ENCODE measurements around the gene ABCA5. TPM values are rescaled to one million over a fixed set of nuclear protein-coding genes. Genes with fewer than 3 reads are reported as not detected.

The ABCA5 gene
- total and polyA plus RNA-seq, 4 experiments from 2014 or later: 7.7 to 45.0 (median 26.4) TPM

DNA sequence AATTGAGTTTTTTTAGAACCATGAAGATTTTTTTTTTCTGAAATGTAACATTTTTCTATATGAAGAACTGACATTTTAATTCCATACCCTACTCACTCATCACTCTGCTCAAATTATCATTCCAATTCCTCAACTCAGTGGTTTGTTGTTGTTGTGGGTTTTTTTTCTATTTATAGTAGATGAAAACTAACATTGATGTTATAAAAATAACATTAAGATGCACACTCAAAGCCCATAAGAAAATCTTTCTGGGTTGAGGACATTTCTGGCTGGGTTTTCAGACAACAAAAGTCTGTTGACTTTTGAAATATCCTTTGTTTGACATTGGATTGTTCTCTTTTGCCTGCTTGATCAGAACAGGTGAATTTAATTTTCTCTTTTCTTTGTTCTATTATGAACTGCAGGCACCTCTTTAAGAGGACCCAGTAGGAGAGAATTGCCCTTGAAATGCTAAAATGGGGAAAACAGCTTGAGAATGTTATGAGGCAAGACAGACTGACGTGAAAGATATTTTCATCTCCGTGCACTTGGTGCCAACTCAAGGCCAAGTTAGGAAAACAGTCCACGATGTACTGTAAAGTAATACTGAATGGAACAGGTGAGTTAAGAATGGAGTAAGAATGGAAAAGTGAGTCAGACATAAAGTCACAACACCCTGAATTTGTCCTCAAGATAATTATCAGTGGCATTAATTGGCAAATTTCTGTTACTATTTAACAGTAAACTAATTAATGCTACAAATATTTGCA is 16.1 kb upstream of the ABCA5 start:
- Mint-ChIP-seq H3K4me3 (no peak overlapping the region), H3K4me1 (no peaks in the 10 kb centered on the region), H3K36me3 (no peaks in the 10 kb centered on the region), H3K27me3 (peaks cover 2 to 5% of the 10 kb centered on the region in 2 donors), H3K9me3 (no peaks in the 10 kb centered on the region), H3K27ac (peak overlapping the region in 1 of 7 donors; percentile 2)
- H3K27me3 ChIP-seq (ENCODE audit: insufficient read depth, low read length): no peaks in the 10 kb centered on the region
- no peak for DNase-seq
- H3K27ac ChIP-seq (ENCODE audit: low read depth, low read length): no peak overlapping the region
- no peaks in the 10 kb centered on the region for H3K9me3 ChIP-seq (ENCODE audit: control insufficient read depth in 1 of 2, low read length in 2 of 2)
- CTCF ChIA-PET (ENCODE audit: partially characterized antibody): interaction anchor here (0.7 kb wide), 1 partner anchor 586 kb away, joined by 3 read pairs; no protein-coding TSS in a partner anchor
- H3K4me3 ChIP-seq (ENCODE audit: low read length in 2 of 2): no peak overlapping the region
- POLR2A ChIA-PET (ENCODE audit: partially characterized antibody): no interaction called here
- intact Hi-C loops (cut with micrococcal nuclease): no loop called here
- H3K4me1 ChIP-seq (ENCODE audit: insufficient read depth, low read length): no peaks in the 10 kb centered on the region
- H3K36me3 ChIP-seq (ENCODE audit: insufficient read depth, low read length): no peaks in the 10 kb centered on the region

- Mint-ChIP-seq H3K27ac (no peak overlapping the region), H3K4me3 (no peak overlapping the region), H3K4me1 (peaks cover 0 to 6% (median under 1%) of the 10 kb centered on the region in 4 donors), H3K9me3 (peaks cover 0 to 4% (median 0%) of the 10 kb centered on the region in 8 donors), H3K36me3 (no peaks in the 10 kb centered on the region), H3K27me3 (peaks cover 2 to 5% of the 10 kb centered on the region in 2 donors)
- Histone ChIP-seq H3K36me3 (ENCODE audit: insufficient read depth, low read length) (no peaks in the 10 kb centered on the region), H3K9me3 (ENCODE audit: control insufficient read depth in 1 of 2, low read length in 2 of 2) (no peaks in the 10 kb centered on the region), H3K27me3 (ENCODE audit: insufficient read depth, low read length) (no peaks in the 10 kb centered on the region), H3K27ac (ENCODE audit: low read depth, low read length) (no peak overlapping the region), H3K4me1 (ENCODE audit: insufficient read depth, low read length) (no peaks in the 10 kb centered on the region), H3K4me3 (ENCODE audit: low read length in 2 of 2) (no peak overlapping the region)
- intact Hi-C loops (cut with micrococcal nuclease): no loop called here
- DNase-seq: no peak
- ChIA-PET POLR2A (ENCODE audit: partially characterized antibody) (no interaction called here), CTCF (ENCODE audit: partially characterized antibody) (no interaction called here)
These were observed 13.0 kb upstream of the ABCA5 start for GRCh38 chr17:69339937-69340336.

DNA sequence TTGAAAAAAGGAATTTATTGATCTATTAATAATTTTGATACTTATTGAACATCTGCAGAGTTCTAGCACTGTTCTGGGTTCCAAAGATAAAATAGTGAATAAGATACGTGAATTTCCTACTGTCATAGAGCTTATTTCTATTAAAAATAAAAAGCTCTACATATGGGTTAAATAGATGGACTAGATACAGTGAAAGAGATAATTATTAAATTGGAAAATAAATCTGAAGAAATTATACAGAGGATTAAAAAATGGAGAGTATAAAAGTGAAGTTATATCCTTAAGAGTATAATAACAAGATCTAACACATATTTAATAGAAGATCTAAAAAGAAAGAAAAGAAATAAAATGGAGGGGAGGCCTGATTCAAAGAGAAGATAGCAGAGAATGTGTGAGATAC is 10.1 kb upstream of the ABCA5 start:
- Histone ChIP-seq H3K27me3 (ENCODE audit: insufficient read depth, low read length) (no peaks in the 10 kb centered on the region), H3K27ac (ENCODE audit: low read depth, low read length) (no peak overlapping the region), H3K9me3 (ENCODE audit: control insufficient read depth in 1 of 2, low read length in 2 of 2) (no peaks in the 10 kb centered on the region), H3K4me3 (ENCODE audit: low read length in 2 of 2) (no peak overlapping the region), H3K4me1 (ENCODE audit: insufficient read depth, low read length) (no peaks in the 10 kb centered on the region), H3K36me3 (ENCODE audit: insufficient read depth, low read length) (no peaks in the 10 kb centered on the region)
- Mint-ChIP-seq H3K36me3 (no peaks in the 10 kb centered on the region), H3K4me3 (no peak overlapping the region), H3K27ac (no peak overlapping the region), H3K9me3 (peaks cover 0 to 4% (median 0%) of the 10 kb centered on the region in 8 donors), H3K27me3 (peaks cover 1 to 3% of the 10 kb centered on the region in 2 donors), H3K4me1 (peaks cover 0 to 6% (median under 1%) of the 10 kb centered on the region in 4 donors)
- ChIA-PET POLR2A (ENCODE audit: partially characterized antibody) (interaction anchor here (0.8 kb wide), 1 partner anchor 77 kb away, joined by 3 read pairs; the partner anchor contains the start of gene MAP2K6), CTCF (ENCODE audit: partially characterized antibody) (interaction anchor here (1.5 to 4.5 kb wide), 2 partner anchors 58 to 61 kb away, joined by 3 to 22 read pairs; no protein-coding TSS in a partner anchor)
- intact Hi-C loops (cut with micrococcal nuclease): no loop called here
- DNase-seq: no peak

GRCh38 chr17:69336580-69336979 is 9.6 kb upstream of the ABCA5 start:
- POLR2A ChIA-PET (ENCODE audit: partially characterized antibody): interaction anchor here (0.8 kb wide), 1 partner anchor 78 kb away, joined by 3 read pairs; the partner anchor contains the start of gene MAP2K6
- Histone ChIP-seq H3K27ac (ENCODE audit: low read depth, low read length) (no peak overlapping the region), H3K27me3 (ENCODE audit: insufficient read depth, low read length) (no peaks in the 10 kb centered on the region), H3K9me3 (ENCODE audit: control insufficient read depth in 1 of 2, low read length in 2 of 2) (no peaks in the 10 kb centered on the region), H3K4me3 (ENCODE audit: low read length in 2 of 2) (no peak overlapping the region), H3K36me3 (ENCODE audit: insufficient read depth, low read length) (no peaks in the 10 kb centered on the region), H3K4me1 (ENCODE audit: insufficient read depth, low read length) (no peaks in the 10 kb centered on the region)
- CTCF ChIA-PET (ENCODE audit: partially characterized antibody): interaction anchor here (1.5 to 4.5 kb wide), 2 partner anchors 59 to 61 kb away, joined by 3 to 22 read pairs; no protein-coding TSS in a partner anchor
- Mint-ChIP-seq H3K4me3 (no peak overlapping the region), H3K27me3 (peaks cover 1 to 3% of the 10 kb centered on the region in 2 donors), H3K36me3 (no peaks in the 10 kb centered on the region), H3K9me3 (peaks cover 0 to 4% (median 0%) of the 10 kb centered on the region in 8 donors), H3K27ac (no peak overlapping the region), H3K4me1 (peaks cover 0 to 6% (median under 1%) of the 10 kb centered on the region in 4 donors)
- intact Hi-C loops (cut with micrococcal nuclease): no loop called here
- no peak for DNase-seq

DNA sequence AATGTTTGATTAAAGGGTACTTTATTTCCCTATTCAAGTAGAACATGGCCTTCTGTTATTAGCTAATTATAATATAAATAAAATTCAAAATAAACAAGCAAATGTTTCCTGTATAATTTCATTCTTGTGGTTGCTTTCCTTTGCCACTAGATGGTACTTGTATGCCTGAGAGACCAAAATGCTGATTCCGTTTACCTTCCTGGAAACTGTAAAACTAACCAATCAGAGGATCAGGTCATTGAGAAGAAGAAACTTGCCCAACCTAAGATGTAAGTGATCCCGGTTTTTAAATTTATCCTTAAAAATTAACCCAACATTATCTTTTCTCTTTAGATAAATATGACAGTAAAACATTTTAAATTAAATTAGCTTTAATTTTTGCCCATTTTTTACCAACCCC is 8.1 kb upstream of the ABCA5 start:
- H3K4me3 Mint-ChIP-seq: no peak overlapping the region
- intact Hi-C loops (cut with micrococcal nuclease): no loop called here
- Histone ChIP-seq H3K27ac (ENCODE audit: low read depth, low read length) (no peak overlapping the region), H3K4me3 (ENCODE audit: low read length in 2 of 2) (no peak overlapping the region), H3K36me3 (ENCODE audit: insufficient read depth, low read length) (no peaks in the 10 kb centered on the region), H3K9me3 (ENCODE audit: control insufficient read depth in 1 of 2, low read length in 2 of 2) (no peaks in the 10 kb centered on the region), H3K4me1 (ENCODE audit: insufficient read depth, low read length) (no peaks in the 10 kb centered on the region), H3K27me3 (ENCODE audit: insufficient read depth, low read length) (no peaks in the 10 kb centered on the region)
- DNase-seq: peak in 2 of 5 donors; percentile 7 to 22
- ChIA-PET CTCF (ENCODE audit: partially characterized antibody) (interaction anchor here (0.6 to 4.5 kb wide), 7 partner anchors 8 to 193 kb away, joined by 3 to 22 read pairs (median 3); partner anchors contain the start of gene ABCA5), POLR2A (ENCODE audit: partially characterized antibody) (interaction anchor here (1.8 kb wide), 1 partner anchor 9 kb away, joined by 10 read pairs; the partner anchor contains the start of gene ABCA5)
- peaks cover 0 to 6% (median under 1%) of the 10 kb centered on the region in 4 donors for H3K4me1 Mint-ChIP-seq
- H3K9me3 Mint-ChIP-seq: peaks cover 0 to 4% (median 0%) of the 10 kb centered on the region in 8 donors
- no peak overlapping the region for H3K27ac Mint-ChIP-seq
- peaks cover 1 to 3% of the 10 kb centered on the region in 2 donors for H3K27me3 Mint-ChIP-seq
- no peaks in the 10 kb centered on the region for H3K36me3 Mint-ChIP-seq

GRCh38 chr17:69333561-69333960 is 6.6 kb upstream of the ABCA5 start:
- peaks cover 0 to 4% of the 10 kb centered on the region in 2 donors for H3K27me3 Mint-ChIP-seq
- Histone ChIP-seq H3K36me3 (ENCODE audit: insufficient read depth, low read length) (no peaks in the 10 kb centered on the region), H3K27me3 (ENCODE audit: insufficient read depth, low read length) (no peaks in the 10 kb centered on the region), H3K4me1 (ENCODE audit: insufficient read depth, low read length) (no peaks in the 10 kb centered on the region), H3K9me3 (ENCODE audit: control insufficient read depth in 1 of 2, low read length in 2 of 2) (no peaks in the 10 kb centered on the region), H3K27ac (ENCODE audit: low read depth, low read length) (no peak overlapping the region), H3K4me3 (ENCODE audit: low read length in 2 of 2) (no peak overlapping the region)
- ChIA-PET POLR2A (ENCODE audit: partially characterized antibody) (no interaction called here), CTCF (ENCODE audit: partially characterized antibody) (interaction anchor here (0.6 to 4.5 kb wide), 2 partner anchors 9 to 62 kb away, joined by 4 to 22 read pairs; no protein-coding TSS in a partner anchor)
- H3K36me3 Mint-ChIP-seq: no peaks in the 10 kb centered on the region
- H3K4me1 Mint-ChIP-seq: peaks cover 0 to 6% (median under 1%) of the 10 kb centered on the region in 4 donors
- no peak overlapping the region for H3K4me3 Mint-ChIP-seq
- H3K27ac Mint-ChIP-seq: no peak overlapping the region
- intact Hi-C loops (cut with micrococcal nuclease): no loop called here
- DNase-seq: no peak
- H3K9me3 Mint-ChIP-seq: peaks cover 0 to 4% (median 0%) of the 10 kb centered on the region in 8 donors

DNA sequence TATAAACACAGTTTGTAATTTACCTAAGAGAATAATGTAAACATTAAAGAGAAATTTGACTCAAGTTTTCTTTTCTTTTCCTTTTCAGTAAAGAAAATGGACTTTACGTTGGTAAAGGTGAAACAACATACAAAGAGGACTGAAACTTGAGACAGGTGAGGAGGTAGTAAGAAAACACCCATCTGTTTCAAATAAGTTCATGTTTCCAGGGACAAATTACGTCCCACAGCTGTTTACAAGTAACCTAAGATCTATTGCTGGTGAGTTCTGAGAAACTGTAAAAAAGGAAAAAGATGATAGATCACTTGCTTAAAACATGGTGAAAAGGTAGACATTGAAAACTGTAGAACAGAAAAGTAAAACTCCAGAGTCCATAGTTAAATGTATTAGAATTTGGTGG is 4.8 kb upstream of the ABCA5 start:
- peaks cover 0 to 2% of the 10 kb centered on the region in 2 donors for H3K36me3 Mint-ChIP-seq
- Histone ChIP-seq H3K27me3 (ENCODE audit: insufficient read depth, low read length) (no peaks in the 10 kb centered on the region), H3K4me3 (ENCODE audit: low read length in 2 of 2) (no peak overlapping the region), H3K27ac (ENCODE audit: low read depth, low read length) (no peak overlapping the region), H3K4me1 (ENCODE audit: insufficient read depth, low read length) (peaks cover 6% of the 10 kb centered on the region), H3K9me3 (ENCODE audit: control insufficient read depth in 1 of 2, low read length in 2 of 2) (no peaks in the 10 kb centered on the region), H3K36me3 (ENCODE audit: insufficient read depth, low read length) (no peaks in the 10 kb centered on the region)
- peaks cover 0 to 4% of the 10 kb centered on the region in 2 donors for H3K27me3 Mint-ChIP-seq
- CTCF ChIA-PET (ENCODE audit: partially characterized antibody): interaction anchor here (1.0 kb wide), 1 partner anchor 82 kb away, joined by 3 read pairs; the partner anchor contains the start of gene MAP2K6
- H3K4me1 Mint-ChIP-seq: peaks cover 5 to 19% (median 9%) of the 10 kb centered on the region in 4 donors
- peaks cover 0 to 4% (median 0%) of the 10 kb centered on the region in 8 donors for H3K9me3 Mint-ChIP-seq
- H3K4me3 Mint-ChIP-seq: no peak overlapping the region
- POLR2A ChIA-PET (ENCODE audit: partially characterized antibody): no interaction called here
- intact Hi-C loops (cut with micrococcal nuclease): no loop called here
- no peak for DNase-seq
- H3K27ac Mint-ChIP-seq: no peak overlapping the region

Measured in CD4-positive, alpha-beta memory T cell (primary cell).